GM21529 (cell line): ENCODE data around the gene PCDHGA8.
"Not testable (repeated sequence)": the region's sequence is repeated elsewhere in the genome, so short reads cannot be mapped to it uniquely, and the experiment has no call there.

Source experiments
- ATAC-seq: cut with Tn5 transposase; IDR thresholded peaks from one replicate; pipeline ENCODE4 v1.9.1; 2021; ENCODE audit not compliant: unreplicated experiment

PCDHGA8 gene

DNA sequence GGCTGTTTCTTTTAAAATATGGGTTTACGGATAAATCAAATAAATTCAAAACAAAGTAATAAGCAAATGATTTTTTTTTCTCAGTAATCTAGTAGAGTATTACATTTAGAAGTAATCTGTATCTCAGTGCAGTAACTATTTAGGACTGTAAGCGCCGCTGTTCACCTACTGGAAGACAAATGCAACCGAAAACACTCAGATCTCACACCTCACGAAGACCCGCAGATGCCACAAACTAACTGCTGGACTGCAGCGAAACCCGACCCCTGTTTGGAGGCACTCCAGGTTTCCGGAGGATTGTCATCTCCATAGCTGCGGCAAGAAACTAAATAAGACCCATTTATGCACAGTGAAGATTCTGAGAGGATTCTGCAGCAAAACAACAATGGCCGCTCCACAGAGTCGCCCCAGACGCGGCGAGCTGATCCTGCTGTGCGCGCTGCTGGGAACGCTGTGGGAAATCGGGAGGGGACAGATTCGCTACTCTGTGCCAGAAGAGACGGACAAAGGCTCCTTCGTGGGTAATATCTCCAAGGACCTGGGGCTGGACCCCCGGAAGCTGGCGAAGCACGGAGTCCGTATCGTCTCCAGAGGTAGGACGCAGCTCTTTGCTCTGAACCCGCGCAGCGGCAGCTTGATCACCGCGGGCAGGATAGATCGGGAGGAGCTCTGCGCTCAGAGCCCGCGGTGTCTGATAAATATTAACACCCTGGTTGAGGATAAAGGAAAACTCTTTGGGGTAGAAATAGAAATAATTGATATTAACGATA is at the start of gene PCDHGA8:
Gene PCDHGA8 (plus strand): TSS at position 205 of the 770 bp plus-strand sequence. CDS start 181 bp downstream, at position 386.
- ATAC-seq, result no peak

- no peak for ATAC-seq
These were observed 49.7 kb upstream of the PCDHGA8 start for GRCh38 chr5:141342773-141343172.

- no peak for ATAC-seq
These were observed 49.0 kb upstream of the PCDHGA8 start, which contains the start of gene PCDHGA3 for GRCh38 chr5:141343242-141343952. Gene PCDHGA3 (plus strand): TSS chr5:141343829. CDS start chr5:141344034, 205 bp downstream.

DNA sequence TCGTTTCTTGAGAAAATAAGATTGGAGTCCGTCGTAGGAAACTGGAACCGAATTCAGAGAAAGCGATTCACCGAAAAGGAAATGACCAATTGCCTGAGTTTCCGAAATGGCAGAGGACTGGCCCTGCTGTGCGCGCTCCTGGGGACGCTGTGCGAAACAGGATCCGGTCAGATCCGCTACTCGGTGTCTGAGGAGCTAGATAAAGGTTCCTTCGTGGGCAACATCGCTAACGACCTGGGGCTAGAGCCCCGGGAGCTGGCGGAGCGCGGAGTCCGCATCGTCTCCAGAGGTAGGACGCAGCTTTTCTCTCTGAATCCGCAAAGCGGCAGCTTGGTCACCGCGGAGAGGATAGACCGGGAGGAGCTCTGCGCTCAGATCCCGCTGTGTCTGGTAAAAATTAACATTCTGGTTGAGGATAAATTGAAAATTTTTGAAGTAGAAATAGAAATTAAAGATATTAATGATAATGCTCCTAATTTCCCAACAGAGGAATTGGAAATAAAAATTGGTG is 48.4 kb upstream of the PCDHGA8 start:
- no peak for ATAC-seq

GRCh38 chr5:141345327-141345726 is 47.1 kb upstream of the PCDHGA8 start:
- ATAC-seq, result no peak

GRCh38 chr5:141346017-141346416 is 46.4 kb upstream of the PCDHGA8 start:
- not testable (repeated sequence) for ATAC-seq

DNA sequence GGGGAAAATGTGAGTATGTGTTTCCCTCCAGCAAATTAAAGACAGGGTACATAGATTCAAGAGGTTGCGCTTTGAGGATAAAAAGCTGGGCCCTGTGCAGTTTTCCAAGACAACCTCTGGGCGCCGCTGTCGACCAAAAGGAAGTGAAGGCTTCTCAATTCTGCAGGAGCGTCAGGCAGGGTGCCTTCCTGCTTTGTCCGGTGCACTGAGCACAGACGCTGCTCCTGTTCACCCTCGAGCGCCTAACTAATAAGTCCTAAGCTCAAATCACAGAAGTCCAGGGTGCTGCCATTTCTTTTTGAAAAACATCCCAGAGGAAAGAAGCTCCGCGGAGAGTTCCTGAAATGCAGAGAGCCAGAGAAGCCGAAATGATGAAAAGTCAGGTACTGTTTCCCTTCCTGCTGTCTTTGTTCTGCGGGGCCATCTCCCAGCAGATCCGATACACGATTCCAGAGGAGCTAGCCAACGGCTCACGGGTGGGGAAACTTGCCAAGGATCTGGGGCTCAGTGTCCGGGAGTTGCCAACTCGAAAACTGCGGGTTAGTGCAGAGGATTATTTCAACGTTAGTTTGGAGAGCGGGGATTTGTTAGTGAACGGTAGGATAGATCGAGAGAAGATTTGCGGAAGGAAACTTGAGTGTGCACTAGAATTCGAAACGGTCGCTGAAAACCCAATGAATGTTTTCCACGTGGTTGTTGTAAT is 42.4 kb upstream of the PCDHGA8 start, which contains the start of gene PCDHGB1:
Gene PCDHGB1 (plus strand): TSS at position 183 of the 703 bp plus-strand sequence. CDS start 162 bp downstream, at position 345.
- ATAC-seq, result peak; percentile 91

- ATAC-seq, result no peak
These were observed 40.8 kb upstream of the PCDHGA8 start for GRCh38 chr5:141351591-141351990.

GRCh38 chr5:141354900-141355469 is 37.4 kb upstream of the PCDHGA8 start, which contains the start of gene PCDHGA4:
Gene PCDHGA4 (plus strand): TSS chr5:141355021. CDS start chr5:141355108, 87 bp downstream.
- ATAC-seq, result no peak

DNA sequence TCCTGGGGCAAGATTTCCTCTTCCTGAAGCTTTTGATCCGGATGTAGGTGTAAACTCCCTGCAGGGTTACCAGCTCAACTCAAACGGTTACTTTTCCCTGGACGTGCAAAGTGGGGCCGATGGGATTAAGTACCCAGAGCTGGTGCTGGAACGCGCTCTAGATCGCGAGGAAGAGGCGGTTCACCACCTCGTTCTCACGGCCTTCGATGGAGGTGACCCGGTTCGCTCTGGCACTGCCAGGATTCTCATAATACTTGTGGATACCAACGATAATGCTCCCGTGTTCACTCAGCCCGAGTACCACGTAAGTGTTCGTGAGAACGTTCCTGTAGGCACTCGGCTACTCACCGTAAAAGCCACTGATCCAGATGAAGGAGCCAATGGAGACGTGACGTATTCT is 36.8 kb upstream of the PCDHGA8 start:
- no peak for ATAC-seq

- no peak for ATAC-seq
These were observed 36.3 kb upstream of the PCDHGA8 start for GRCh38 chr5:141356133-141356532.

DNA sequence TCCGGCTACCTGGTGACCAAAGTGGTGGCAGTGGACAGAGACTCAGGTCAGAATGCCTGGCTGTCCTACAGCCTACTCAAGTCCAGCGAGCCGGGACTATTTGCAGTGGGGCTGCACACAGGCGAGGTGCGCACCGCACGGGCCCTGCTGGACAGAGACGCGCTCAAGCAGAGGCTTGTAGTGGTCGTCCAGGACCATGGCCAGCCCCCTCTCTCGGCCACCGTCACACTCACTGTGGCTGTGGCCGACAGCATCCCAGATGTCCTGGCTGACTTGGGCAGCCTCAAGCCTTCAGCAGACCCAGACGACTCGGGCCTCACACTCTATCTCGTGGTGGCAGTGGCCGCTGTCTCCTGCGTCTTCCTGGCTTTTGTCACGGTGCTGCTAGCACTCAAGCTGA is 35.5 kb upstream of the PCDHGA8 start:
- no peak for ATAC-seq

GRCh38 chr5:141359790-141360426 is 32.5 kb upstream of the PCDHGA8 start, which contains the start of gene PCDHGB2:
Gene PCDHGB2 (plus strand): TSS chr5:141359994. CDS start chr5:141360136, 142 bp downstream.
- ATAC-seq, result no peak

GRCh38 chr5:141360685-141361084 is 31.7 kb upstream of the PCDHGA8 start:
- no peak for ATAC-seq

DNA sequence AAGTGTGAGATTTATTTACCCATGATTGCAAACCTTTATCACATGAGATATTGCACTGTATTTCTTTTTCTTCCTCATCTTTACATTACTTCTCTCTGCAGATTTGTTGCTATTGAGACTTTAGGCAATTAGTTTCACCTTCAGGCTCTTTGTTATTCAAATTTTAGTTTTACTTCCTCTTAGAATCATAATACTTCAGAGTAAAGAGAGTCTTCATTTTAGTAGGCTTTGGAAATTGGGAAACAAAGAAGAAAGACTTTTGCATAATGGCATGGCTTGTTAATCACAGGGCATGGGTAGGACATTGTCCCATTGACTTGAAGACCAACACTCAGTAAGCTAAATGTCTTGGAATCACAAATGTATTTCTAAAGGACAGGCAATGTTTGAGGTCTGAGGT is 29.7 kb upstream of the PCDHGA8 start:
- ATAC-seq, result no peak

DNA sequence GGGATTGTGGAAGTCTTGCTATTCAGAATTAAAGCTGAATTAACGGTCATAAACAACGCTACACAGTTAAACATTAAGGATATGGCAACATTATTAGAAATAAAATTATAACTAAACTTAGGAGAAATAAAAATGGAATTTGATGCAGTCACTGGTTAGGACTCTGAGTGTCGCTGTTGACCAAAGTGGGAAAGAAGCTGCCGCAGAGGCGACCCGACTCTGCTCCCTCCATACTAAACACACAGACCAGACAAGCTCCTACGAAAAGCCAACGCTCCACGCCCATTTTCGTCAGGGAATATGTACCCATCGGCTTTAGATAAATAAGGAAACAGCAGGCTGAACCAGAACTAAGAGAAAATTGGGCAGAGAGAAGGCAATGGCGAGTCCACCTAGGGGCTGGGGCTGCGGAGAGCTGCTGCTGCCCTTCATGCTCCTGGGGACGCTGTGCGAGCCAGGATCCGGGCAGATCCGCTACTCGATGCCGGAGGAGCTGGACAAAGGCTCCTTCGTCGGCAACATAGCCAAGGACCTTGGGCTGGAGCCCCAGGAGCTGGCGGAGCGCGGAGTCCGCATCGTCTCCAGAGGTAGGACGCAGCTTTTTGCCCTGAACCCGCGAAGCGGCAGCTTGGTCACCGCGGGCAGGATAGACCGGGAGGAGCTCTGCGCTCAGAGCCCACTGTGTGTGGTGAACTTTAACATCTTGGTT is 28.3 kb upstream of the PCDHGA8 start, which contains the start of gene PCDHGA5:
Gene PCDHGA5 (plus strand): TSS at position 211 of the 709 bp plus-strand sequence. CDS start 169 bp downstream, at position 380.
- ATAC-seq, result no peak

DNA sequence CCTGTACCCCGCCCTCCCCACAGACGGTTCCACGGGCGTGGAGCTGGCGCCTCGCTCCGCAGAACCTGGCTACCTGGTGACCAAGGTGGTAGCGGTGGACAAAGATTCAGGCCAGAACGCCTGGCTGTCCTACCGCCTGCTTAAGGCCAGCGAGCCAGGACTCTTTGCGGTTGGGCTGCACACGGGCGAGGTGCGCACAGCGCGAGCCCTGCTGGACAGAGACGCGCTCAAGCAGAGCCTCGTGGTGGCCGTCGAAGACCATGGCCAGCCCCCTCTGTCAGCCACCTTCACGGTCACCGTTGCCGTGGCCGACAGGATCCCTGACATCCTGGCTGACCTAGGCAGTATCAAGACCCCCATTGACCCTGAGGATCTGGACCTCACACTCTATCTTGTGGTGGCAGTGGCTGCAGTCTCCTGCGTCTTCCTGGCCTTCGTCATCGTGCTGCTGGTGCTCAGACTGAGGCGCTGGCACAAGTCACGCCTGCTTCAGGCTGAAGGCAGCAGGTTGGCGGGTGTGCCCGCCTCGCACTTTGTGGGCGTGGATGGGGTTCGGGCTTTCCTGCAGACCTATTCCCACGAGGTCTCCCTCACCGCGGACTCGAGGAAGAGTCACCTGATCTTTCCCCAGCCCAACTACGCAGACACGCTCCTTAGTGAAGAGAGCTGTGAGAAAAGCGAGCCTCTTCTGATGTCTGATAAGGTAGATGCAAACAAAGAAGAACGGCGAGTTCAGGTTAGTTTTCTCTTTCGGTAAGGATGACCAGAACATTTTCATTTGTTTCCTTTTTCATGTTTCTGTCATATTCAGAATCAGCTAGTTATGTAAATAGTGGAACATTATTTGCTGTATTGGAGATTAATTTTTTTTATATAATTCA is 26.2 kb upstream of the PCDHGA8 start:
- no peak for ATAC-seq
